HG03095 (cell line): ENCODE measurements around the gene RBP2.
"Not testable (repeated sequence)": the region's sequence is repeated elsewhere in the genome, so short reads cannot be mapped to it uniquely, and the experiment has no call there.

Source experiments
- ATAC-seq: cut with Tn5 transposase; IDR thresholded peaks from one replicate; pipeline ENCODE4 v1.9.1; 2021; ENCODE audit warnings: moderate library complexity; ENCODE audit not compliant: unreplicated experiment

RBP2 gene

DNA sequence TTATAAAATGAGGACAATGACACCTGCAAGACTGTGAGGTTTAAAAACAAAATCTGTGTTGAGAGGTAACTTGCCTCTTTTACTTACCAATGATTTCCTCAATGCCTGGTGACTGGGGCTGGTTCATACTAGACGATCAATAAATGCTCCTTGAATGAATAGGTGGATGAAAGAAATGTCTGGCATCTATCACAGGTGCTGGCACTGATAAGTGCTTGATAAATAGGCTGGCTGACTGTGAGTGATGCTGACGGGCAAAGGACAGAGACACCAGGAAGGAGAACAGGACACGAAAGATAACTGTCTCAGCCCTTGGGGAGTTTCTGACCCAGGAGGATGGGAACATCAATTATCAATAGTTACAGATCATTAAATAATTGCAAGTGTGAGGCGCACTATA, 31.9 kb downstream of the RBP2 start:
- ATAC-seq, result no peak

DNA sequence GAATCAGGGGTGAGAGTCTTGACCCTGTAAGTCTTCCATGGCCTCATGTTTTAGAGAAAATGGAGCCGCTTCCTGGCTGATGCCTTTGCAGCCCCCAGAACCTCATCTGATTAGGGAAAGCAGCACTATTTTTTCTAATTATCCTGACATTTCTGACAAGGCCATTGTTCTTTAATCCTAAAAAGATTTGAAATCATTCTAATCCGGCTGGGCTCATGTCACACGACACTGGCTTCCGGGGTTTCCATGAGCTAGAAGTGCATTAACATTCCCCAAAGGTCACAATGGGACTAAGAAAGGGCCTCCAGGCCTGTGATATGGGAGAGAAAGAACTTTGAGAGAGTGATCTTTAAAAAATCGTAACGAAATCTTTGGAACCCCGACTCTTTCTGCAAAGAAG, 33.1 kb downstream of the RBP2 start:
- no peak for ATAC-seq

DNA sequence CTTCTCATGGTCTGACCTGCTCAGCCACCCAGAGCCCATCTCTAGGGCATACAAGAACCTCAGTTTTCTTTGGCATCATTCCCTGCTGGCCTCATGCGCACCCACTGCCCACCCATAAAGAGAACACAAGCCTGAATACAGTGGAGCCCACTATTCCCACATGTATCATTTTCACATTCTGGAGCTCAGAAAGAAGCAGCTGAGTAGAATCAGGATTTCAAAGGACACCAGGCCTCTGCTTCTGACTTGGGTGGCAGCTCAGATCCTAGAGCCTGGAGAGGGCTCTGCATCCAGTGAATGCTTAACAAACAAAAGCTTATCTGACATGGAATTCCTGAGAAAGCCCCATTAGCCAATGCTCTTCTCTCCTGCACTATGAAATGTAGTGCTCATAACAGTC, 34.7 kb downstream of the RBP2 start:
- no peak for ATAC-seq

DNA sequence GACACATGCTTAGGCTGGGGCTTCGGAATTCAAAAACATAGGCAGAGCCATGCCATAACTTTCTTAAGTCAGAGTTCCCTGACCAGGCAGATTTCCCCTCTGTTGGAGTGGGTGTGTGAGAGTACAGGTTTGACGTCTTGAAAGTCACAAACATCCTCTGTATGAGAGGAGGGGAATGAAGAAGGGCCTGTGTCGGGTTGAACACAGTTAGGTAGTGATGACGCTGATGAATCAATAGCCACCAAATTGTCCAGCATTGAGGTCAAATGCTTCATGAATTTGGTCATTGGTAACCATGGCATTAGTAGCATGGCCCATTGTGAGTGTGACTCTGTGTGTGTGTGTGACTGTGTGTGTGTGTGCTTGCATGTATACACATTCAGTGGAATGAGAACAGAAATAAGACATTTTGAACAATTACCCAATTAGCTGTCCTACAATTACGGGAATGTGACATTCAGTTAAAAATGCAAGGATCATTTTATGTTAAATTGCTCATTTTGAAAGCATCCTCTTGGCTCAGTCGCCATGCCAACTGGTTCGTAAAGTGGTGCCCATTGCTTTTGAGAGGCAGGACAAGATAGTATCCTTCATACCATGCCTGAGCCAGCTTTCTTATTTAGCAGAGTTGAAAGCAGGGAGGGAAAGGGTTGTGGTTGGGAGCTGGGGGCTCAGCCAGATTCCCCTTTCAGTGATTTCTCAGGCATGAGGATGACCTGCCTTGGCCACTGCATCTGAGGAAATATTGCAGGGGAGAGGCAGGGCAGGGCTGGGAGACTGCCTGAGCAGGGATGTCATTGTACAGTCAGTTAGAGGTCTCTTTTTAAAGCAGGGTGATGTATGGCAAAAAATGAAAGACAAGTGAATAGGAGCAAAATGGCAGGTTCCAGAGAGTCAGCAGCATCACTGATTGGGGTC, 35.4 kb downstream of the RBP2 start:
- no peak for ATAC-seq

DNA sequence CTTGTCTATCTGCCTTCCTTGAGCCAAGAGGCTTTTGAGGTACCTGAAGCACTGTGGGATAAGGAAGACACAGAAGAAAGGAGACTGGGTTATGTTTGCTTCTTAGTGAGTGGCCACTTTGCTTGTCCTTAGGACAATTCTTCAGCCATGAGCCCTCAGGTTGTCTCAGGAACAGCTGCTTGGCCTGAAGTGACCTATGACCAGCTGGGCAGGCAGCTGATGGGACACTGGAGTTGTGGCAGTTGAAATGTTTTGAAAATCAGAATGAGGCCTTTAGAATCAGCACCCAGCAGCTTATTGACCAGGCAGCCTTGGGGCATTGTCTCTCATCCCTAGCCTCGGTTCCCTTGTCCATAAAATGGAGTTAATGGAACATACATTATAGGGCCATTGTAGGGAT, 37.0 kb downstream of the RBP2 start:
- ATAC-seq, result no peak

DNA sequence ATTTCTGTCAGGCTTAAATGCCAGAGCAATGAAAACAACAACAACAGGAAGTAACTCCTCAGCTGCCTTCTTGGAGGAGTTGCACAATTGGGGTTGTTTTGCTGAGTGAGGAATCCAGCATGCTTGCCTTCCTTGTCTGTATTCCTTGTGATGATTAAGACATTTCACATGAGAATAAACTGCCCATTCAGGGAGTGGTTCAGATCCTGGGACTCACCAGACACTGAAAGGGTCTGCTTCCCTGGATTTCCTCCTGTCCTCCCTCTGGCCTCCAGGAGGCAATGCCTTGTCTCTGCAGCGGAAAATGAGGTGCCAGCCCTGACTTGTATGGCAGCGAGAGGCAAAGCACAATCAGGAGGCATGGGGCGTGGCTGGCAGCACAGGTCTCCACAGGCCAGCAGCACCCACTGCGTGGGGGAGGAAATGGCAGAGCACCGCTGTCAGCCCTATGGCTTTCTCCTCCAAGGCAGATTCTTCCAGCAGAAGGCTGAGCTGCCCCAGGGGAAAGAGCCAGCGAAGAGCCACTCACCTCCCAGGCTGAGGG, 41.5 kb downstream of the RBP2 start:
- no peak for ATAC-seq

DNA sequence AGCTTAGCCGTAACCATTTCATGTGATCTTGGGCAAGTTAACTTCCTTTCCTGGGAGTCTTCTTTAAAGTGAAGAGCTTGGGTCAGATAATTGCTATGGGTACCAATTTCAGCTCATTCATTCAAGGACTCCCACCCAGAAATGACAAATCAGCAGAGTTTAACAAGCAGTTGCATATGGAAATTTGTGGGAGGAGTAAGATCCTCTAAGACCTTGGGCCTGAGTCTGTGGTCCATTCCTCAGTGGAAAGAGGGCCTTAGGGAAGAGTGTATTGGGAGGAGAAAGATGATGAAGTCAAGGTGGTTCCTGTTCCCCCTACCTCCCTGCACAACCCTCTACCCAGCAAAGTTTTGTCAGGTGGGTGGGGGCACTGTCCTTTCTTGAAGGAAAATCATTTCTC, 42.1 kb downstream of the RBP2 start:
- no peak for ATAC-seq

DNA sequence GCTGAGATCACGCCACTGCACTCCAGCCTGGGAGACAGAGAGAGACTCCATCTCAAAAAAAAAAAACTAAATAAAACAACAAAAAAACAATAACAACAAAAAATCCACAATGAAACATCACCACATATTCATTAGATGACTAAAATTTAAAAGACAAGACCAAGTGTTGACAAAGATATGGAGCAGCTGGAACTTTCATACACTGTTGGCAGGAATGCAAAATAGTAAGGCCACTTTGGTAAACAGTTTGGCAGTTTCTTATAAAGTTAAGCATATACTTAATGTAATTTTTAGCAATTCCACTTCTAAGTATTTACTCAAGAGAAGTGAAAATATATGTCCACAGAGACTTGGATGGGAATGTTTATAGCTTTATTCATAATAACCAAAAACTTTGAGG, 43.2 kb downstream of the RBP2 start:
- no peak for ATAC-seq

DNA sequence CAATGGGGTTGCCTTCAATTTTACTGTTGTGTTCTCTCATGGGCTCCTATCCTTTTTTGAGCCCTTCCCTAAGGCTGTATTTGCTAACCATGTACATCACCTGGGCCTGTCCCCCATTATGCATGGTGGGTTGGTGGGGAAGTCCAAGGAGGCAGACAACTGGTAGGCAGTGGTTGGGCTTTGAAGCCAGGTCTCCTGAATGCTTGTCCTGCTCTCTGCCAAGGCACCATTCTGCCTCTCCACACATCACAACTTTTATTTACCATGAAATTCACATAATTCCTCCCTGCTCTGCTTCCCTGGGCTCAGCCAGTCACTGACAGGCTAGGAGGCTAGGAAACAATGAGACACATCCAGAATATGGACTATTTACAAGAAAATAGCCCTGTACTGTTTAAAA, 45.8 kb downstream of the RBP2 start:
- ATAC-seq, result no peak

DNA sequence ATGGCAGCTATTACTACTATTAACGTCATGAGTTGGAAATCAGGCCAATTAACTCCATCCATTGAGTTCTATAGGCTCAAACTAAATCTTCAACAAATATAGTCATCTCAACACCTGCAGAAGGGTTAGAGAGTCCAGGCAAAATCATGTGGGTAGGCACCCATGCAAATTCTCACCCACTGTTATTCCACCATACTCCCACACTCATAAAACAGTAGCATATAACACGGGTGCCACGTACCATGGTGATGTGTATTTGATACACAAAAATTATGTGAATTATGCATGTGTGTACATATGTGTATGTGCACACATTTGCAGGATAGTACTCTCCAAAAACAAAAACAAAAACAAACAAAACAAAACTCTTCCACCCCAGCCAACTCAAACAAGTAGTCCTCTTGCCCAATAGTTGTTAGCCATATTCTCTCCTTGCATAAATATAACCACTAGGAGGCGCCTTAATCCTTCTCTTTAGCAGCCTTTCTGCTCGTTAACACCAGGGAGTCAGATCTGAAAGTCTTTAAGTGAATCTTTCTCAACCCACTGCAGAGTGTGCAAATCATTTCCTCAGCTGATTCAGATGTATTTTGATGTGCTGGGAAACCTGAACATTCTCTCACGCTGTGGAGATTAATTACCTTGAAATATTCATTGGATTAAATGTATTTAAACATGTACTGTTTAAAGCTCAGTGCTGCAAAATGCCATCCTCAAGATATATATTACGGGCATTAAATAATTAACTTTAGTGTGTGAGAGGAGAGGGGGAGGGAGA, 48.8 kb downstream of the RBP2 start:
- no peak for ATAC-seq

DNA sequence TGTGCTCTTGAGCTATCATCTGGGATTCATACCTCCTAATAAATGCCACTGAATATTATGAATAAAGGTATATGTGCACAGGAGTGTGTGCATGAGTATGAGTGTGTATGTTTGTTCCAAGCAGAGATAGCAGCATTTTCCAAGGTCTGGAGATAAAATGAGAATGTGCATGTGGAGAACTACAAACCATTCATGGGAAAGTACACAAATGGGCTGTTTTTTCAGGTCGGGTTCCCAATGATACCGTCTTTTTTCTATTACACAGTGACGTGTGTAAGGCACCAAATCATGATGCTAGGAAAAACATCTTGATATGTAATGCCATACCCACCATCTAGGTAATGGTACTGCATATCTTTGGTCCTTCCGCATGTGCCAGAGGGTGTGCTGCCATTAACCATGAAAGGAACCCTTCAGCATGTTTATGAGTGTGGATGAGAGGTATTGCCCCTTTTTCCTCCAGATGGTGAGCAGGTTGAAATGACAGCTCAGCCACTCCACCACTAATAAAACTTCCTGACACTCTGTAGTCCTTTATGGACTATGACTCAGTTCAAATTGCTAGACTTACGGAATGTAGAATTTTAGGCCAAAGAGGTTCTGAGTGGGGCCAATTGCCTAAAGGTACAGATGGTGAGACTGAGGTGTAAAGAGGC, 50.4 kb downstream of the RBP2 start:
- ATAC-seq, result no peak

DNA sequence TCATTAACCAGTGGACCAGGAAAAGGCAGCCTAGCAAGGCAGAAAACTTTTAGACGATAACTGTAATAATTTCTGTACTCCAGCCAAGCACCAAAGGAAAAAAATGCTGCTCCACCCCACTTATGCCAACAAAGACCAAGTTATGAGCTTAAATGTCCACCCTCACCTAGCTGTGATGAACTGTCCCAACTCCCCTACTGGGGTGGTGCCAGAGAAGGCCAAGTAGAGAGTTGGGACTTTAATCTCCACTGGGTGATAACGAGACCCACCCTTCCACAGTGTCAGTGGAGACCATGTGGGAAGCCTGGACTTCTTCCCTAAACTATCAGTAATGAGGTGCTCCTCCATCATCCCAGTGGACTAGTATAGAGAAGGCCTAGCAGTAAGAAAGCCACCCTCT, 53.1 kb downstream of the RBP2 start:
- no peak for ATAC-seq

DNA sequence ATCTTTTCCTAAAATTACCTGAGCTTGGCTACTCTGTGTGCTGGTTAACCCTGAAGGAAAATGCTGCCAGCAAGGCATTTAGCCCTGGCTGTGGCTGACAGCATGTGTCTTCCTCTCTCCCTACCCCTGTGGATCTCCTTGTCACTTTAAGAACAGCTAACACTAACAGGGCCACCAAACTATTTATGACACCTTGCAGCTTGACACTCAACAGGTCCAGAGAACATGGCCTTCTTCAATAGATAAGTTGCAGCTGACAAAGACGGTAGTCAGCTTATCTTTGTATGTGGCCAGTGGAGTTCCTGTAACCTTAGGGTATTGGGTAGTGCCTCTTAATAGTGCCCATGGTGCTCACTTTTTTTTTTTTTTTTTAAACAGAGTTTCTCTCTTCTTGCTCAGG, 54.9 kb downstream of the RBP2 start:
- no peak for ATAC-seq

DNA sequence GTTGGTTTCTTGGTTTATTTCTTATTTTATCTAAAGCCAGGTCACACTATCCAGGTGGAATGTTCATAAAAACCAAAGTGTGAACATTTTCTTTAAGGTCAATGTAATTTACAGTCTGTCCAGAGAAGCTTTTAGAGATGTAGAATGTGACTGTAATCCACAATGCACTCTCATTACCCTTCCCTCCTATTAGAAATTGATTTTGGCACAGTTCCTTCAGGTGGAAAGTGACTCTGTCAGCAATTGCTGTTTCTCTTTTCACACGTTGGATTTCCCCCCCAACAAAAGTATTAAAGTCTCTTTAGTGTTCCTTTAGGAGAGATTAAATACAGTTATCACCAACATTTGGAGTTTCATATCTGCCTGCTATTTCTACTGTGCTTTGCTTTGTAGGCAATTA, 55.3 kb downstream of the RBP2 start:
- no peak for ATAC-seq

DNA sequence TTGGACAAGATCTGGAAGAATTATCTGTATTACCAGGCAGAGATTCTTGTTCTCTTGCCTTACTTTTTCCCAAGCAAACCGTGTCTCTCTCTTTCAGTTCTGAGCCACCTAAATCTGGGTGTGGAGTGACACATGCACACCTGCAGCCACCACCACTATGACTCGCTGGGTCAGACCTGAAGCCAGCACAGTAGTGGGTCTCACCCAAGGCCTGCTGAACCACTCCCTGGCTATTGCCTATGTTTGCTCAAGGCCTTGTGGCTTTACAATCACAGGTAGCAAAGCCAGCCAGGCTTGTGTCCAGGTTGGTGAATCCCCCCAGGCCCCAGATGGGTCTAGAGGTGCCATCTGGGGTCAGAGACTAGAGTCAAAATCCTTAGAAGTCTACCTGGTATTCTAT, 58.2 kb downstream of the RBP2 start:
- ATAC-seq, result no peak

DNA sequence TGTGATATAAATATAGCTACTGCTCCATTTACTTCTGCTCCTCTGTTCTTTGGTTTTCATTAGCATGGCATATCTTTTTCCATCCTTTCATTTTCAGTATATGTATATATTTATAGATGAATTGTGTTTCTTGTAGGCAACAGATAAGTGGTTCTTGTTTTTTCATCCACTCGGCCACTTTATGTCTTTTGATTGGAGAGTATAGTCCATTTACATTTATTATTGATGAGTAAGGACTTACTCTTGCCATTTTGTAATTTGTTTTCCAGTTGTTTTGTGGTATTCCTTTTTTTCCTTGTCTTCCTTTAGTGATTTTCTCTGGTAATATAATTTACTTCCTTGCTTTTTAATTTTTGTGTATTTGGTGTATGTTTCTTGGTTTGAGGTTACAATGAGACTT, 60.0 kb downstream of the RBP2 start:
- no peak for ATAC-seq

DNA sequence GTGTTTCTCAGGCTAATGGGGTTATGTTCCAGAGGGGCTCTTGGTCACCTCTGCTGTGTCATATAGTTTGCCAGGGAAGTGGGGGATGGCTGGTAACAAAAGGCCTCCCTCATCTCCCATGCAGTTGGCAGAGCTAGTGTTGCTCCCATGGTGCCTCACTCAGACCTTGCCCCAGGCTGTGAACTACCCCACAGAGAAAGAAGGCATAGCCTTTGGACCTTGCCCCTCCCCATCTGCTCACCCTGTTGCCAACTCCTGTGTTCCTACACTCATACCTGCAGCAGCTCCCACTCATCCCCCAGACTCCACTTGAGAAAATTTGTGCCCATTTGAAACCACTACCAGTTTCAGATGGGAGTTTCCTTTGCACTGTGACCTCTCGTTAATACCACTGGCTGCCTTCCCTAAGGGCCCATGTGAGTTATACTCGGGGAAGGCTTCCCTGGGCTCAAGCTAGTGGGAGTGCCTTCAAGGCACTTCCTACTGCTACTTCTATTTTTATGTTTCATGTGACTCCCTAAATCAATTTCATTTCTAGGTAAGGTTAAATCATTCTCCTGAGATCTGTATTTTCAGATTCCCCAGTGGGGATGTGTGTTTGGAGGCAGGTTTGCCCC, 61.6 kb downstream of the RBP2 start:
- ATAC-seq, result no peak

DNA sequence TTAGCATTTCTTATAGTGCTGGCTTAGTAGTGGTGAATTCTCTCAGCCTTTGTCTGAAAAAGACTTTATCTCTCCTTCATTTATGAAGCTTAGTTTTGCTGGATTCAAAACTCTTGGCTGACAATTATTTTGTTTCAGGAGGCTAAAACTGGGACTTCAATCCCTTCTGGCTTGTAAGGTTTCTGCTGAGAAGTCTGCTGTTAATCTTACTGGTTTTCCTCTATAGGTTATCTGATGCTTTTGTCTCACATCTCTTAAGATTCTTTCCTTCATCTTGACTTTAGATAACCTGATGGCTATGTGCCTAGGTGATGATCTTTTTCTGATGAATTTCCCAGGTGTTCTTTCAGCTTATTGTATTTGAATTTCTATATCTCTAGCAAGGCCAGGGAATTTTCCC, 63.4 kb downstream of the RBP2 start:
- ATAC-seq, result not testable (repeated sequence)
